Left lung (tissue), 10 donors: ENCODE results near the gene SETD5. TPM values are rescaled to one million over a fixed set of nuclear protein-coding genes. Genes with fewer than 3 reads are reported as not detected.

Source experiments
- ATAC-seq: fragments of 200-7000 bp; cut with Tn5 transposase; one replicate; pipeline ENCODE4 v1.9.1; 2020; ENCODE audit warnings: moderate library complexity
- DNase-seq, 4 donors: peaks; one replicate each; pipeline ENCODE4 v3.0.0-alpha.2; 2013 to 2020
- H3K27ac ChIP-seq, 2 donors: fragments of 200-600 bp; sonication (generic) in 1 of 2; one replicate each; pipeline versions ENCODE4 v1.5.0 to v1.8.0; 2020 to 2021
- H3K27me3 ChIP-seq, 2 donors: fragments of 200-600 bp; sonication (generic) in 1 of 2; one replicate each; pipeline versions ENCODE4 v1.5.0 to v1.8.0; 2020 to 2021
- H3K36me3 ChIP-seq, 2 donors: fragments of 200-600 bp; sonication (generic) in 1 of 2; one replicate each; pipeline versions ENCODE4 v1.5.0 to v1.8.0; 2020 to 2021
- H3K4me1 ChIP-seq, 2 donors: fragments of 200-600 bp; one replicate each; pipeline ENCODE4 v1.8.0; 2021
- H3K4me3 ChIP-seq, 2 donors: fragments of 200-600 bp; sonication (generic) in 1 of 2; one replicate each; pipeline versions ENCODE4 v1.5.0 to v1.8.0; 2020 to 2021; ENCODE audit warnings: mild to moderate bottlenecking in 1 of 2
- H3K9me3 ChIP-seq, 2 donors: fragments of 200-600 bp; sonication (generic) in 1 of 2; one replicate each; pipeline versions ENCODE4 v1.5.0 to v1.8.0; 2020 to 2021
- intact Hi-C, 2 donors: fragments of 100-400 bp; cut with DNase I; formaldehyde crosslinking; loops; one replicate each; pipeline versions ENCODE4 v1.11.2 to v1.14.2; 2022
- polyA plus RNA-seq, 6 donors: library from polyadenylated mRNA; unstranded; fragments of 120-200 nt; gene quantifications; one replicate each; pipeline ENCODE4 v1.2.1, GENCODE V29; 2013; ENCODE audit not compliant: insufficient read length in 6 of 6
- total RNA-seq, 2 donors: library from RNA; stranded (reverse); fragmentation: NEBNext Ultra II Directional; extraction: Animal tissue kit (Norgen Biotek cat#: 25700); gene quantifications; one replicate each; pipeline ENCODE4 v1.2.1, GENCODE V29; 2021
- TF ChIP-seq, protein P1 (sequence below), 2 donors: fragments of 200-600 bp; sonication (generic) in 1 of 2; IDR thresholded peaks; one replicate each; pipeline versions ENCODE4 v1.5.0 to v1.8.0; 2021; ENCODE audit warnings: antibody characterized with exemption in 2 of 2
- donor health status: DM: no; HTN: yes; CAD: no.
- donor health status: DM: no; HTN: no; CAD: no.

Gene SETD5
- total and polyA plus RNA-seq, 8 donors = 82.2 to 195 (median 177) TPM

DNA sequence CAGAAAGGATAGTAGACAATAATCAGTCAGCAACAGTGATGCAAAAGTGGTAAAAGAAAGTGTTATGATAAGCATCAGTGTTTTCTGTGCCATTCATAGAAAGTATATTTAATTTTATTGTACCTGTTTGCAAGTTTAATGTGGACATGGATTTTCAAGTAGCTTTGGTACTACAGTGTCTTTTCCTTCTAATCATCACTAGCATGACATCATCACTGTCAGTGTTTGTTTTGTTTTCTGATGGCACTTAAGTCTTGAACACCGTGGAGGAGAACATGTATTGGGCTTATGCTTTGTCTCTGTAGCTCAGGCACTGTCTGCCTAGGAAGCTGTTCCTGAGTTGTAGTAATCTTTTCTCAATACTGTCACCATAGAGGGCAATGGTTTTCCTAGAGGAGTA, 41.9 kb downstream of the SETD5 start:
- Histone ChIP-seq H3K4me1 (peaks cover 0 to 5% of the 10 kb centered on the region in 2 donors), H3K9me3 (no peaks in the 10 kb centered on the region), H3K27ac (no peak overlapping the region), H3K27me3 (no peaks in the 10 kb centered on the region), H3K36me3 (peaks cover 4 to 97% of the 10 kb centered on the region in 2 donors), H3K4me3 (no peak overlapping the region)
- DNase-seq (no peak), ATAC-seq (peak; percentile 45)
- intact Hi-C loops = loop anchor here in 1 of 2 donors (10.0 kb wide), 1 partner anchor 55 kb away; no protein-coding TSS in a partner anchor
- TF ChIP-seq, protein P1, sequence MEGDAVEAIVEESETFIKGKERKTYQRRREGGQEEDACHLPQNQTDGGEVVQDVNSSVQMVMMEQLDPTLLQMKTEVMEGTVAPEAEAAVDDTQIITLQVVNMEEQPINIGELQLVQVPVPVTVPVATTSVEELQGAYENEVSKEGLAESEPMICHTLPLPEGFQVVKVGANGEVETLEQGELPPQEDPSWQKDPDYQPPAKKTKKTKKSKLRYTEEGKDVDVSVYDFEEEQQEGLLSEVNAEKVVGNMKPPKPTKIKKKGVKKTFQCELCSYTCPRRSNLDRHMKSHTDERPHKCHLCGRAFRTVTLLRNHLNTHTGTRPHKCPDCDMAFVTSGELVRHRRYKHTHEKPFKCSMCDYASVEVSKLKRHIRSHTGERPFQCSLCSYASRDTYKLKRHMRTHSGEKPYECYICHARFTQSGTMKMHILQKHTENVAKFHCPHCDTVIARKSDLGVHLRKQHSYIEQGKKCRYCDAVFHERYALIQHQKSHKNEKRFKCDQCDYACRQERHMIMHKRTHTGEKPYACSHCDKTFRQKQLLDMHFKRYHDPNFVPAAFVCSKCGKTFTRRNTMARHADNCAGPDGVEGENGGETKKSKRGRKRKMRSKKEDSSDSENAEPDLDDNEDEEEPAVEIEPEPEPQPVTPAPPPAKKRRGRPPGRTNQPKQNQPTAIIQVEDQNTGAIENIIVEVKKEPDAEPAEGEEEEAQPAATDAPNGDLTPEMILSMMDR (IDR thresholded peaks at IDR 0.05) = no peak

- TF ChIP-seq, protein P1 (IDR thresholded peaks at IDR 0.05) = no peak
- ATAC-seq (no peak), DNase-seq (no peak)
- Histone ChIP-seq H3K27me3 (no peaks in the 10 kb centered on the region), H3K4me1 (peaks cover 0 to 5% of the 10 kb centered on the region in 2 donors), H3K36me3 (peaks cover 4 to 97% of the 10 kb centered on the region in 2 donors), H3K9me3 (no peaks in the 10 kb centered on the region), H3K27ac (no peak overlapping the region), H3K4me3 (no peak overlapping the region)
- intact Hi-C loops = loop anchor here in 1 of 2 donors (10.0 kb wide), 1 partner anchor 47 kb away; the partner anchor contains the start of gene SETD5
Measured at GRCh38 chr3:9441501-9442221, 44.2 kb downstream of the SETD5 start.

DNA sequence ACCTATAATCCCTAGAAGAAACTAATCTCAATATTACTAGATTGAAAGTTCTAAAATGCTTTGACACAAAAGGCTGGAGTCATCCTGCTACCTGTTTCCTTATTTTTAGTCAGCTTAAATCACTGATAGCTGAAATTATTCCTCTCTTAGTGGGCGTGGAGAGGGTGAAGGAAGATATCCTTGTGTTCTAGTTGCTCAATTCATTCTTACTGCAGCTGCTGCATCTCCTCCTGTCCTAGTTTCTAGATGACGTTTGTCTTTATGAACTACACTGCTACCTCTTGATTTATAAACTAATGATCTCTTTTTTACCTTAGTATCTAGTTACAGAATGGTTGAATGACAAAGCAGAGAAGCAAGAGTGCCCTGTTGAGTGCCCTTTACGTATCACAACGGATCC, 50.7 kb downstream of the SETD5 start:
- ATAC-seq (no peak), DNase-seq (no peak)
- TF ChIP-seq, protein P1 (IDR thresholded peaks at IDR 0.05) = no peak
- intact Hi-C loops = loop anchor here in 1 of 2 donors (10.0 kb wide), 1 partner anchor 53 kb away; the partner anchor contains the start of gene SETD5
- Histone ChIP-seq H3K27me3 (no peaks in the 10 kb centered on the region), H3K36me3 (peaks cover 0 to 100% of the 10 kb centered on the region in 2 donors), H3K27ac (no peak overlapping the region), H3K4me3 (no peak overlapping the region), H3K9me3 (no peaks in the 10 kb centered on the region), H3K4me1 (peaks cover 0 to 10% of the 10 kb centered on the region in 2 donors)

- intact Hi-C loops = loop anchor here in 1 of 2 donors (10.0 kb wide), 1 partner anchor 54 kb away; the partner anchor contains the start of gene SETD5
- Histone ChIP-seq H3K36me3 (peaks cover 0 to 100% of the 10 kb centered on the region in 2 donors), H3K4me3 (no peak overlapping the region)
Measured at GRCh38 chr3:9448643-9449042, 51.2 kb downstream of the SETD5 start.

GRCh38 chr3:9450126-9450525, 52.7 kb downstream of the SETD5 start:
- peaks cover 0 to 10% of the 10 kb centered on the region in 2 donors for H3K4me1 ChIP-seq
- ATAC-seq = no peak
- no peak overlapping the region for H3K27ac ChIP-seq
- H3K9me3 ChIP-seq = no peaks in the 10 kb centered on the region
- no peaks in the 10 kb centered on the region for H3K27me3 ChIP-seq
- H3K4me3 ChIP-seq = no peak overlapping the region
- TF ChIP-seq, protein P1 (IDR thresholded peaks at IDR 0.05) = no peak
- intact Hi-C loops = no loop called here
- no peak for DNase-seq
- peaks cover 0 to 100% of the 10 kb centered on the region in 2 donors for H3K36me3 ChIP-seq

More at GRCh38 chr3:9448643-9449042, 51.2 kb downstream of the SETD5 start:
- Histone ChIP-seq H3K9me3 (no peaks in the 10 kb centered on the region), H3K4me1 (peaks cover 0 to 10% of the 10 kb centered on the region in 2 donors), H3K27ac (no peak overlapping the region), H3K27me3 (no peaks in the 10 kb centered on the region)
- ATAC-seq = no peak
- TF ChIP-seq, protein P1 (IDR thresholded peaks at IDR 0.05) = no peak
- DNase-seq = no peak
